Measurements from ENCODE around the gene EXOSC2. TPM values are rescaled to one million over a fixed set of nuclear protein-coding genes. Genes with fewer than 3 reads are reported as not detected.
"Not testable (repeated sequence)": the region's sequence is repeated elsewhere in the genome, so short reads cannot be mapped to it uniquely, and the experiment has no call there.

The EXOSC2 gene
- total RNA-seq, 4 donors from 2014 or later: 12.7 to 21.6 (median 19.7) TPM

DNA sequence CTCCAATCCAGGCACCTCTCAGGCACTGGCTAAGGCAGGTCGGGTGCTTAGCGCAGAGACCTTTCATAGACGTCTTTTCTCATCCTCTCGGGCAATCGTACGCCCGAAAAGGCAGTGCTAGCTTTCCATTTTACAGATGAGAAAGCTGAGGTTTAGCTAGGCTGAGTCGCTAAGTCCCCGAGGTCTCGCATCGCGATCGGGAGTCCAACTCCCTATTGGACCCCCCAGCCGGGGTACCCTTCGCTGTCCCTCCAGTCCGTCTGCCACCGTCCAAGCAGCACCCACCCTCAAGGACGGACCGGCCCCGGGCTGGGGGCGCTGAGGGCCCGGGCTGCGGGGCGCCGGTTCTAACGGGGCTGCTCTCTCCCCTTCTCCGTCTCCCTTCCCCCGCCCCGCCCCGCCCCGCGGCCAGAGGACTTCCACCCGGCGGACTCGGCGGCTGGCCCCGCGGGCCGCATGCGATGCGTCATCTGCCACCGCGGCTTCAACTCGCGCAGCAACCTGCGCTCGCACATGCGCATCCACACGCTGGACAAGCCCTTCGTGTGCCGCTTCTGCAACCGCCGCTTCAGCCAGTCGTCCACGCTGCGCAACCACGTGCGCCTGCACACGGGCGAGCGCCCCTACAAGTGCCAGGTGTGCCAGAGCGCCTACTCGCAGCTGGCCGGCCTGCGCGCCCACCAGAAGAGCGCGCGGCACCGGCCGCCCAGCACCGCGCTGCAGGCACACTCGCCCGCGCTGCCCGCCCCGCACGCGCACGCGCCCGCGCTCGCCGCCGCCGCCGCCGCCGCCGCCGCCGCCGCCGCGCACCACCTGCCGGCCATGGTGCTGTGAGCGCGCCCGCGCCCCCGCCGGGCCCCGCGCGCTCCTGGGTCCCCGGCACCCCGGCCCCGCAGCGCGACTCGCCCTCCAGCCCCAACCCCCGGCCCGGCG lies 12.5 kb upstream of the EXOSC2 start:
- H3K4me1 ChIP-seq: peaks cover 13 to 17% (median 17%) of the 10 kb centered on the region in 4 donors
- H3K9me3 ChIP-seq: no peaks in the 10 kb centered on the region
- peak overlapping the region; percentile 25 to 66 (median 52) for H3K27ac ChIP-seq (replicated peaks in 1 of 4)
- H3K4me3 ChIP-seq: peak overlapping the region; percentile 65 to 69 (median 67)
- 5% methylated on average over 46 of the region's 116 CpGs for WGBS
- peak in 1 of 2 donors; percentile 59 for TF ChIP-seq POLR2AphosphoS5 (IDR thresholded peaks at IDR 0.05)
- TF ChIP-seq CTCF (IDR thresholded peaks at IDR 0.05): no peak
- intact Hi-C loops (cut with DNase I): loop anchor here (5.0 kb wide), 1 partner anchor 104 kb away; the partner anchor contains the start of gene FUBP3
- no peaks in the 10 kb centered on the region for H3K36me3 ChIP-seq
- H3K27me3 ChIP-seq: peaks cover 0 to 20% (median 0%) of the 10 kb centered on the region in 4 donors
- DNase-seq (ENCODE audit: extremely low spot score): no peak

GRCh38 chr9:130681769-130682420 lies 11.7 kb upstream of the EXOSC2 start:
- H3K9me3 ChIP-seq: no peaks in the 10 kb centered on the region
- peak overlapping the region in 3 of 4 donors; percentile 24 to 49 (median 33) for H3K27ac ChIP-seq (replicated peaks in 1 of 4)
- 0% methylated on average over 6 of the region's 45 CpGs for WGBS
- peaks cover 13 to 17% (median 17%) of the 10 kb centered on the region in 4 donors for H3K4me1 ChIP-seq
- peak overlapping the region; percentile 65 to 69 (median 67) for H3K4me3 ChIP-seq
- no peaks in the 10 kb centered on the region for H3K36me3 ChIP-seq
- intact Hi-C loops (cut with DNase I): loop anchor here (1.0 to 5.0 kb wide), 2 partner anchors 105 to 221 kb away; partner anchors contain the start of gene FUBP3
- TF ChIP-seq POLR2A (IDR thresholded peaks at IDR 0.05; ENCODE audit: low read depth): no peak
- no peak for TF ChIP-seq CTCF (IDR thresholded peaks at IDR 0.05)
- TF ChIP-seq EP300 (IDR thresholded peaks at IDR 0.05): no peak
- no peak for TF ChIP-seq POLR2AphosphoS5 (IDR thresholded peaks at IDR 0.05)
- DNase-seq (ENCODE audit: extremely low spot score): no peak
- H3K27me3 ChIP-seq: peaks cover 0 to 20% (median 0%) of the 10 kb centered on the region in 4 donors

GRCh38 chr9:130682421-130683121 lies 11.0 kb upstream of the EXOSC2 start:
- intact Hi-C loops (cut with DNase I): loop anchor here (1.0 to 5.0 kb wide), 2 partner anchors 105 to 221 kb away; partner anchors contain the start of gene FUBP3
- 6% methylated on average over 22 of the region's 22 CpGs for WGBS
- Histone ChIP-seq H3K27ac (replicated peaks in 1 of 4) (no peak overlapping the region), H3K9me3 (no peaks in the 10 kb centered on the region), H3K27me3 (peaks cover 0 to 20% (median 0%) of the 10 kb centered on the region in 4 donors), H3K36me3 (no peaks in the 10 kb centered on the region), H3K4me1 (peaks cover 13 to 17% (median 17%) of the 10 kb centered on the region in 4 donors), H3K4me3 (peak overlapping the region; percentile 65 to 69 (median 67))
- no peak for DNase-seq (ENCODE audit: extremely low spot score)
- TF ChIP-seq POLR2A (IDR thresholded peaks at IDR 0.05; ENCODE audit: low read depth) (no peak), POLR2AphosphoS5 (IDR thresholded peaks at IDR 0.05) (peak in 1 of 2 donors; percentile 58), CTCF (IDR thresholded peaks at IDR 0.05) (peak; percentile 80 to 90 (median 83)), EP300 (IDR thresholded peaks at IDR 0.05) (no peak)

DNA sequence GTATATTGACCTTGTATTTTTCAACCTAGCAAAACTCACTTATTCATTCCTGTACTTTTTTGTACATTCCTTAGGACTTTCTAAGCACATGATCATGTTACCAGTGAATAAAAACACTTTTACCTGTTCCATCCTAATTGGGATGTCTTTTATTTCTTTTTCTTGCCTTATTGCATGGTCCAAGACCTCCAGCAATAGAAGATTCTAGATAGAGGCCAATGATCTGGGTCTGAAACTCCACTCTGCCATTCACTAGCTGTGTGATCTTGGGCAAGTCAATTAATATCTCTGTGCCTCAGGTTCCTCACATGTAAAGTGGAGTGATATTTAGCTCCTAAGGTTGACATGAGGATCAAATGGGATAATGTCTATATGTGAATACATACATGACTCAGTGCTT lies 8.5 kb upstream of the EXOSC2 start:
- Histone ChIP-seq H3K4me3 (no peak overlapping the region), H3K9me3 (no peaks in the 10 kb centered on the region), H3K4me1 (peaks cover 13 to 21% (median 17%) of the 10 kb centered on the region in 4 donors), H3K36me3 (no peaks in the 10 kb centered on the region), H3K27me3 (peaks cover 0 to 12% (median 0%) of the 10 kb centered on the region in 4 donors), H3K27ac (replicated peaks in 1 of 4) (no peak overlapping the region)
- DNase-seq (ENCODE audit: extremely low spot score): no peak
- TF ChIP-seq CTCF (IDR thresholded peaks at IDR 0.05) (no peak), POLR2AphosphoS5 (IDR thresholded peaks at IDR 0.05) (no peak), POLR2A (IDR thresholded peaks at IDR 0.05; ENCODE audit: low read depth) (no peak), EP300 (IDR thresholded peaks at IDR 0.05) (no peak)
- intact Hi-C loops (cut with DNase I): no loop called here

- intact Hi-C loops (cut with DNase I); DNase-seq (ENCODE audit: extremely low spot score); H3K4me3 ChIP-seq; H3K27ac ChIP-seq (replicated peaks in 1 of 4); H3K36me3 ChIP-seq; H3K9me3 ChIP-seq; H3K27me3 ChIP-seq: not testable (repeated sequence)
- peaks cover 10 to 21% (median 16%) of the 10 kb centered on the region in 4 donors for H3K4me1 ChIP-seq
- WGBS: 95% methylated on average over 11 of the region's 11 CpGs
Measured at GRCh38 chr9:130685945-130686344, 7.6 kb upstream of the EXOSC2 start.

All from esophagus muscularis mucosa (tissue), 4 donors.